SKM-1 treated with dmso at 0.1 percent for 144 hours (cell line): ENCODE results near the gene GPR87.

Source experiments
- DNase-seq: peaks from one replicate; lab custom pipeline; 2025; ENCODE audit not compliant: unreplicated experiment; lab: John Stamatoyannopoulos, UW

The GPR87 gene

DNA sequence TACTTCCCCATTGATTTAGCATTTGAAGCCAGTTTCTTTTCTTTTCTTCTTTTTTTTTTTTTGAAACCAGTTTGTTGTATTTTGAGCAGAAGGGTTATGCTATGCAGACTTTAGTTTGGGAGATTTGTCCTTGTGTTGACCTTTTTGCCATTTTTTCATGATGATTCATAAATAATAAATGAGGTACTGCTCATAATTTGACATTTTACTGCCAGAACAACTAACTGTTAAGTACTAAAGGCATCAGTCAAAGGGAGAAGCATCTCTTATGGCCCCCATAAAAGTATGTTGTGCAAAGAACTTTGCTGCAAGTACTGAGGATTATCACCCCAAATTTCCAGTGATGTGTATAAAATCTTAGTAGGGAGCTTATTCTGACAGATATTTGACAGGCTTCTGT lies 1.7 kb upstream of the GPR87 start:
- DNase-seq, result no peak

DNA sequence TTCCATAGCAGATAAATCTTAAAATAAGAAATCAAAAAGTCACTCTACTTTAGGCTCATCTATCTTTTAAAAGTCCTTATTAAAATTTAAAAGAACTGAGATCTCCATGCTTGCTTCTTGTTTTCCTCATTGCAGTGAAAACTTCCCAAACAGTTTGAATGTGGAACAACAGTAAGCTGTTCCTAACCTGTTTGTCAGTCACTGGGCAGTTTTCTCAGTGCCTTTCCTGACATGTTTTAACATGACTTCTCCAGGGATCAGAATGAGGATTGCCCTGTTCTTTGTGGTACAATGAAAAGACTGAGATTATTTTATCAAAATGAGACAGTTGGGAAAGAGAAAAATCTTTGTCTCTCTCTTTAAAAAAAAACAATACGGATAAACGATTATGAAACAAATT lies 774 bp downstream of the GPR87 start:
- DNase-seq, result no peak

DNA sequence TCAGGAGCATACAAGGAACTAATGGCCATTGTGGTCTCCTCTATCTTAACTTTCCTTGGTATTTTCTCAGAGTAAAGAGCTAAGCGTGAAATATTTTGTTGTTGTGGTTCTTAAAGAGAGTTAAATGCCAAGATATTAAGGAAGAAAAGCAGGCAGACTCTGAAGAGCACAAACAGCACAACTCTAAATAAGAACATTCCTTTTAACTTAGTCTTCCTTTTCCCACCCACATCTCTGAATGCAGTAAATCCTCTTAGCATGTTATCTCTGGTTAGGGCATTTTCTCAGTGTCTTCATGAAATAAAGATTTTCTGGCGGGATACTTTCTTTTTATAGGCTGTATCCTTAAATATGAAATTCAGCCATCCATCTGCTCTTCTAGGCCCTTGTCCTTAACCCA lies 1.5 kb downstream of the GPR87 start:
- no peak for DNase-seq

DNA sequence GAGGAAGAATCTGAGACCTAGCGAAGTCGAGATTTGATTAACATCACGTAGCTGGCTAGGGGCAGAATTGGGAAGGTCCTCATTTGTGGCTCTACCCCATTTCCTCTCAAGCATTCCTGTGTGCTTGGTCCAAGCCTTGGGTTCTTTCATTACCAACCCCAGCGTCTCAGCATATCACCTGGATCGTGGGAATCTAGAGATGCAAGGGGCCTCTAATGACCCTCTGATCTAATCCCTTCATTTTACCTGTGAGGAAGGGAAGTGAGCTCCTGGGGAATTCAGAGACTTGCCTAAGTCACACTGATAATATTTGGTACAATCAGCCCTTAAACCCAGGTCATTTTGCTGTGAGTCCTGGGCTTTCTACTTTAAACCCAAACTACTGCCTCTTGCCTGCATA lies 2.0 kb downstream of the GPR87 start:
- DNase-seq, result no peak

DNA sequence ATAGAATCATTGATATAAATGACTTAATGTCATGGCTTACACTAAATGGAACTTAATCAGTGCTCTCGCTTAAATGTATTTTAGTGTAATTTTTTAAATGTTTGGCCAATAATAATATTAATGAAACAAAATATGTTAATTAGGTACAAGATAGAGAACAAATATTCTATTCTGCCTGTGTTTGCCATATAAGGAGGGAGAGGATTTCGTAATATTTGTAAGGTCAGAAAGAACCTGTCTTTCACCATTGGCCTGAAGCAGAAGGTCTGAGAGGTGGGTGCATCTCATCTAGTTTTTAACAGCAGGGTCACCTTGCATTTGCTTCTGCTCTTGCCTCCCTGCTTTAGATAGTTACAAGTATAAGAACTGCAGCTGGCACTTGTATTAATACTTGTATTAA lies 2.5 kb downstream of the GPR87 start:
- DNase-seq, result no peak

DNA sequence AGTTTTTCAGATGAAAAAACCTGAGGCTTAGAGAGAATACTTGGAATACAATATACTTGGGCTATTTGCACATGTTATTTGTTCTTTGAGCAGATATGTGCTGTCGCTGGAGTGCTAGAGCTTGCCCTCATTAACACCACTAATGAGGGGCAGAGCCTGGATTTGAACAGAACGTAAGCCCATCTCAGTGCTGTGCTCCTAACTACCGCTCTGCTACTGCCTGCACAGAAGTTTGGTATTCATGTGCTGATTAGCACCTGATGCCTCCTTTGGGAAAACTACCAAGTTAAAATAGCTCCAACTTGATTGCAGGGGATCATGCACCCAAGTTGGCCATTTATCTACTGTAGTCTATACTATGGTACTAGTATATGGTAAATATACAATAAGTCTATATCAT lies 3.6 kb downstream of the GPR87 start:
- DNase-seq, result no peak

DNA sequence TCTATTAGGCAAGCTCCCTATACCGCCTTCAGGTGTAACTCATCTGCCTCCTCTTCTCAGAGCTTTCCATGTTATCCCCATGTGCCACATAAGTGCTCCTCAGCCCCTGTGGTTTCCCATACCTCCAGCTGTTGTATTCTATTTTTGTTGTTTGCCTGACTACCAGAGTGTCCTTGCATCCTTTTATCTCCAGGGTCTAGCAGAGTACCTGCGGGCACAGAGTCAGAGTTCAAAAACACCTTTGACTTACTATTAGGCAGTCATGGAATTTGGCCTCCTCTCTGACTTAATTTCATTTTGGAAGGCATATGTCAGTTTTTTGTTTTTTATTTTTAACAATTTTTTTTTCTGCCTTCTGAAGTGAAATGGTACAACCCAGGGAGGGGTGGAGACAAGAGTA lies 7.1 kb downstream of the GPR87 start:
- DNase-seq, result no peak

DNA sequence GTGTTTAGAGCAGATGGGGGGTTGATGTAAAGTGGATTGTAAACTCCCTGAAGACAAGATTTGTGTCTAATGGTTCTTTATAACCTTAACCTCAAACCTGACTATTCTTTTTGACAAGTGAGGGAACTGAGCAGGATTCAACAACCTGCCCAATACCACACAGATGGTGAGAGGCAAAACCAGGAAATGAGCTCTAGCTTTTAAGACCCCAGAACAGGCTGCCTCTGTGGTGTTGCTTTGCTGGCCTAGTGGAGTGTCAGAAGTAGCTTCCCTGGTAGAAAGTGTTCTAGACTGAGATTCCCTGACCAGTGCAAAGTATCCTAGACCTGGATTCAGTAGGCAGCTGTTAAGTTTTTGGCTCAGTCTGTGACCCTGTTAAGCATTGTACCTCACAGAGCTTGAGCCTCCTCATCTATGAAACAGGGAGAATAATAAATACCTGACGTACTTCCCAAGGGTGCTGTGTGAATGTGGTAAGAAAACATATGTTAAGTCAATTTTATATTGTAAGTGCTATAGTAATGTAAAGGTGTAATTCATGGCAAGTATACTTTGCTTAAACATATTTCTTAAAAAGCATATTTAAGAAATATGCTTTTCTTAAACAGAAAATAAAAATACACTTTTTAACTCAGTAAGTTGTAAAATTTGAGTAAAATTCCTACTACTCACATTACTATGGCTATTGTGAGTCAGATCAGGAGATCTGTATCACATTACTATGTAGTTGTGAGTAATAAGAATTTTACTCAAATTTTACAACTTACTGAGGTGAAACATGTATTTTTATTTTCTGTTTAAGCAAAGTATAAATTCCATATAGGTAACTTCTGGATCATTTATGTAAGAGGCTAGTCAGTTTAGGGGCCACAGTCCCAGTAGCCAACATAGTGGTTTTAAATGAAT lies 8.8 kb downstream of the GPR87 start:
- DNase-seq, result no peak

DNA sequence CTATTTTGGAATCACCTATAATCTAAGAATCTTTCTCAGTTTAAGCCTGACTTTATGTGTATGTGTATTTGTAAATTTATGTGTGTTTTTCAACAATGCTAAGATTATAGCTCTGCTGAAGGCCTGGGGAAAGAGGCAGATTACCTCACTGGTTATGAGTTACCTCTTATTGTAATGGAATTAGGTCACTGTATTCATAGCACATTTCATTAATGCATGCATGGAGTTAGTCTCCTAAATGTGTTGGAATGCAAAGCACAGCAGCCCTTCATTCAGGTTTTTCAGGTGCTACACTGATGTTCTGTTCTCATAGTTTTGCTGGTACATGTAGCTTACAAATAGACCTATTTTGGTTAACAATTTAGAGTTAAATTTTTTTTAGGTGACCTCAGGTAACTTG lies 9.5 kb downstream of the GPR87 start:
- no peak for DNase-seq

DNA sequence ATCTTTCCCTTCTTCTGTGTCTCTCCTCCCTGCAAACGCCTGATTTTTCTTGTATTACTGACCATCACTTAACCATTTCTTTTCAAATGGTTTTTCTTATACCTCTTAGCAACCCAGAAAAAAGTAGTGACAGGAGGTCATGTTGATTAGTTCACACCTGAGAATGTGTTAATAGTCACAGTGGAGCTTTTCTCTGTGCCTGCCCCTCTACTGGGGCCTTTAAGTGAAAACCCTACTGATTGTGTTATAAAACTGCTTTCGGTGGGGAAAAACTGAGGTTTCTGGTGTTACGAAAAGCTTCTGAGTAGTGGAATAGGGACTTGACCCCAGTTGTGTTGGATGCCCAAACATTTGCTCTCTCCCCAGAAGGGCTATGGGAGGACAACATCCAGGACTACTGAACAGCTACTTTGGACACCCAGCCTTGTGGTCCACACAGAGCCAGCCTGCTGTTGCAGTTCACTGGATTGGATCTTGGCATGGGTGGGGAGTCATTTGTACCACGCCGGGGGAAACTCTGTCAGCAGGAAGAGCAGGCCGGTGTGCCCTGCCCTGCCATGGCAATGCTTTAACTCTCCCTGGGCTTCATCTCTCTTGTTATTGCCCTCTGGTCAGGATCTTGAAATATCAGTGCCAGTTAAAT lies 10.3 kb downstream of the GPR87 start:
- DNase-seq, result no peak

DNA sequence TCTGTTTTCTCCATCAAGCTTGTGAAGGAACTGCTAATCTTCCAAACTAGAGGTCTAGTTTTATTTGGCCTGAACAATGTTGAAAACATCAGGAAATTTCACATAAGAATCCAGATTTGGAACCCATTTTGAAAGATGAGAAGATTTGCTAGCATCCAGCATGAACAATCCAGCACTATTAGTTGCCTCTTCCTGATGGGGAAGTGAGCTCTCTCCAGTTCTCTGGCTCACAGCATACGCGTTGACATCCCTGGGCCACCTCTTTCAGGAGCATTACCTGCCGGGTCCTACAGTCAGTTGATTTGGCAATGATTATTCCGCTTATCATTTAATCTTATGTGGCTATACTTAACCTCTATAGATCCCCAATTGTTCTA lies 10.9 kb downstream of the GPR87 start:
- no peak for DNase-seq

DNA sequence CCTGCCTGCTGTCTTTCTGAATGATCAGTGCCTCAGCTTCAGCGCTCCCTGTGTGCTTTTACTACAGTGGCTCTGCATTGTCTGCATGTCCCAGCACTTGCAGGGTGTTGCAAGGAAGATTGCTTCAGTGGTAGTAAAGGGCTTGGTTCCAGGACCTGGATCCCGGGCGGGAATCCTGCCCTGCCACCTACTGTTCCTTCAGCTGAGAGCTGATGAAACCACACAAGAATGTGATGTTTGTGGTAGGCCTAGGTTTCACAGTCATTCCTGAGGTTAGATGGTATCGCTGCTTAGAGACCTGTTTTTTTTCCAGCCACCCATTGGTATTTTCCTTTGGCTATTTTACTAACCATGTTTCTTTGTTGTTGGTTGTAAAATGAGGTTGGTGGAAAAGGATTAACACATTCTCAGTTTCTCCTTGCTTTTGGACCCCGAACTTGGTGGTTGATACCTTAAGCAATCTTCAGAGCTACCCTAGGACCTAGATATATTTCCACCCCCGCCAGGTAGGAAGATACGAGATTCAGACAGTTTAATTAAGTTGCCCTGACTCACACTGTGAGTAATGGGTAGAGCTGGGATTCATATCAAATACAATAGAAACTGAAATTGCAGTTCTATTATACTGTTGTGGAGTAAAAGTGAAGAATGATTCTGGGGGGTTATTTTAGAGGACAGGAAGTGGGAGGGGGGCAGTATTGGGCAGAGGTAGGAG lies 11.4 kb downstream of the GPR87 start:
- no peak for DNase-seq

DNA sequence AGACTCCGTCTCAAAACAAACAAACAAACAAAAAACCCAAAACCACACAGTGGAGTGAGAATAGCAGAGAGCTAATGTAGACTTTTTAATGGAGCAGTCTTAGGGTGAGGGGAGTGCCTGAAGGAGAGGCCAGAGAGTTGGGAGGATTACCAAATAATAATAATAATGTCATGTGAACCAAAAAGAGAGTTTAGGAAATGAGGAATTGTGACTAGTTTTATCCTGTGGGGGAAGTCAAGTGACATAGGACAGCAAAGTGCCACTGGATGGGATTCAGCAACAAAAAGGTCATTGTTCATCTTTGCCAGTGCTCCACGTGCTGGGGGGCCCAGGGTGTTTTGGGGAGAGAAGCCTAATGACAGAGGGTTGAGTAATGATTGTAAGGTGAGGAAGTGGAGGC lies 12.9 kb downstream of the GPR87 start:
- DNase-seq, result no peak

DNA sequence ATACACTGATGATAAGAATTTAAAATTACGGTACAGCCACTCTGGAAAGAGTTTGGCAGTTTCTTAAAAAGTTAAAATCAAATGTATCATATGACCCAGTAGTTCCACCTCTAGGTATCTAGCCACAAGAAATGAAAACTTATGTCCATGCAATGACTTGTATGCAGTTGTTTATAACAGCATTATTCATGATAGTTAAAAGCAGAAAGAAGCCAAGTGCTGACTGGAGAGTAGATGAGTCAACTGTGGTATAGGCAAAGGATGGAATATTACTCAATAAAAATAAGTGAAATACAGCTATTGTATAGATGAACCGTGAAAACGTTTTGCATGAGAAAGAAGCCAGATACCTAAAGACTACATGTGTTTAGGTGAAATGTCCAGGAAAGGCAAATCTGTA lies 14.8 kb downstream of the GPR87 start:
- no peak for DNase-seq

DNA sequence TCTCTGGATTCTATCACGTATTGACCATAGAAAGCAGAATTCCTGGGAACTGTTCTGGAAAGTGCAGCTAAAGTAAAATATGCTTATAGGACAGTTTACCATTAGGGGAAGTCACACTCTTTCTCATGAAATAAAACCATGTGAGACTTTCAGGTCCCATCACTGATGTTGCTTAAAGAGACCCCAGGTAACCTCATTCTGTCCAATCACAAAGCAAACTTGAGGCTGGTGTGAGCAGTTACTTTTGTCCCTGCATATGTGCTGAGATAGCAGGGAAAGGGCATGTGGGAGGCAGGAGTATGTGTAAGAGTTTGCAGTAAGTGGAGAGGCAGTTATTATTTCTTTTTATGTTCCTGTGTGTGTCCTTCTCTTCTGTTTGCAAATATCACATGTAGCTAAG lies 16.1 kb downstream of the GPR87 start:
- no peak for DNase-seq

DNA sequence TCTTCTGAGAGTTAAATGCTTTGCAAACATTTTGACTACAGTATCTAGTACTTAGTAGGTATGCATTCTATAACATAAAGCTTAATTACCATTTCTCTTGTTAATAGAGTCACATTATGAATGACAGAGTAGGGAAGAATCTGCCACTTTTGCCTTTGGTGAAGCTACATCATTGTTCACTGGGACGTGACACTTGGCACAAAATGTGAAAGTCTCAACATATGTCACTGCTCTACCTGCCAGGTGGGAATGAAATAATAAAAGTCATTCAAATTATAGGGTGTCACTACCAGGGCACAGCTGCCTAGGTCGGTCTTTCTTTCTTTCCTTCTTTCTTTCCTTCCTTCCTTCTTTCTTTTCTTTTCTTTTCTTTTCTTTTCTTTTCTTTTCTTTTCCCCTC lies 17.6 kb downstream of the GPR87 start:
- no peak for DNase-seq

DNA sequence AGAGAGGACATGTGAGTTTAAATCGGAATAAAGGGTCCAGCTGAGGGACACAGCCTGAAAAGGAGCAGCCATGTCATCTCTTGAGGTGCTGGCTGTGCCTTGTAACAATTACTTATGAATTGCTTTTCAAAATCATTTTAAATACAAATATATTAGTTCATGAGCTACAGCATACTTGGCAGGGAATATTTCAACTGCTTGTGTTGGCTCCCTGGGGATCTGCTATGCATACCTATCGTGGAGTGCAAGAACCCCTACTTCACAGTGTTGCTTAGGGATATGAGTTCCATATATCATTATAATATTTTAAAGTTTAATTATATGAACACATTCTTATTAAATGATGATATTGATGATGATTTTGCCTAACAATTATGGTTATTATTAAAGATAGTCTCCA lies 19.2 kb downstream of the GPR87 start:
- no peak for DNase-seq

DNA sequence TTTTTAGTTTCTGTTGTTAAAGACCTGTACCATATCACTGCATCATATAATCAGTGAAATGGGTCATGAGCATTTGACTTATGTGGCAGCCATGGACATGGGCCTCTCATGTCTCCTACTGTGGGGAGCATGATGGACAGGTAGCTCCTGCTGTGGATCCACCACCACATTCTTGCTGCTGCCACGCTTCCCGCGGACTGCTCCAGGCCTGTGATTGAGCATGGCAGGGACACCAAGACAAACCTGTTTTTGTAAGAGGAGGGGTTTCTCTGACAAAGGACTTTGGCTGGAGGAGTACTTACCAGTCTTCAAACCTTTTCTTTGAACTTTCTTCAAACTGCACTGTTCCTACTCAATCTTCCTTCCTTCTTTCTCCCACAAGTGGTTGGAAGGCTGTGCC lies 20.4 kb downstream of the GPR87 start:
- no peak for DNase-seq

DNA sequence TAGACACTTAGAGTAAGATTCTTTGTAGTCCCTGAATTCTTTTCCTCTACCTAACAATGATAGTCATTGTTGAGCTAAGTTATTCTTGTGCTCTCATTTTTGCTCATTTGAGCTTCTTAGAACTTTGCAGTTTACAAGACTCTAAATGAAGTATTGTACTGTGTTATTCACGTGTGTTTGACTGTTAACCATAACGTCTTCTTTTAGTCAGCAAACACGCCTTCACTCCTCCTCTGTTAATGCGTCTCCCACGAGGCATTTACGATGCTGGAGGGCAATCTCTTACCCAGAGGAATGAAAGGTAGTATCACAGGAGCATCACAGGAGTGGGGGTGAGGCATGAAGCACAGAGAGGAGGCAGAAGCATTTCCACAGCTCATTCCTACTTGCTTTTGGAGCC lies 23.5 kb downstream of the GPR87 start:
- DNase-seq, result no peak

DNA sequence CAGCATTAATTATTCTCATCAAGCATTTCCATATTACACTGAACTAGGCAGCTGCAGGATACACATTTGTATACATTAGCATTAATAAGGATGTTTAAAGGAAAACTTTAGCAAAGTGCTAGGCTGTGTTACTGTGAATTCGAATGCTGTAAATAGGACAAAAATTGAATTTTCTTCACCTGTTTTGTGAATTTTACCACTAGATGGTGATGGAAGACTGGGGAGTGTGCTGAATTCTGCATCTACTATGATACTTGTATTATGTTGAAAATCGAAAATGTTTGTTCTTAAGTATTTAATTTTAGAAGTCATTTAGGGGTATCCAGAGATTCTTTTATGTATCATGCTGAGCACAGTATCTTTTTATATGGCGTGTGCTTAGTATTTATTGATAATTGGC lies 25.9 kb downstream of the GPR87 start:
- peak; percentile 45 for DNase-seq

DNA sequence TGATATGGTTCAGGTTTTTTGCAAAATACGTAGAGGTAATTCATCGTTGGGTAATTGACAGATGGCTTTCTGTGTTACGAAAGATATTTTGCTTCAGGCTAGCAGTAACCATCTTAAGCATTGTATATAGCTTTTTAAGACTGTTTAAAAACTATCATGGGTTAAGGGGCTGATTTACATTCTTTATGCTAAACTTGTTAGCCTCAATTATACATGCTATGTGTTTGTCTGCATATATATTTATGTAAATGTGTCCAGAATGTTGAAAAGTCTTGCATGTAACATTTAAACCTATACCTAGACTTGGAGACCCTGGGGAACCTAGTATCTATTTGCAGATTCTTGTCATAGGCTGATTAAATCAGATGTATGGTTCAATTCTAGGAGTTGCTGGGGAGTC lies 27.2 kb downstream of the GPR87 start:
- DNase-seq, result no peak

DNA sequence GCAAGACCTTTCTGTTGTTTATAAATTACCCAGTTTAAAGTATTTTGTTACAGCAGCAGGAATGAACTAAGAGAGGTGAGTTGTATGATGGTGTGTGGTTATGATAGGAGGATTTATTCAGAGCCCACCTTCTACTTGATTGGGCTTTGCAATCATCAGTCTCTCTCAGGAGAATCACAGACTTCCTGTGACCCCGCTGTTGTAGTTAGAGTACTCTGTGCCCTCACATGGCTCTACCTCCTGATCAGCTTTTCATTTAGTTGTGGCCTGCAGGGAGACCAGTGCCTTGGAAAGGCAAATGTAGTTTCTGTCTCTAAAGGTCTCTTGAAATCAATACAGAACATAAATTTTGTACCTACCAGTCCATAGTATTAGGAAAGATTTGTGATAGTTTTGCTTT lies 30.7 kb downstream of the GPR87 start:
- DNase-seq, result no peak
